Heart left ventricle (tissue), 13 donors: Measurements from ENCODE around the gene ODAM.

Experiments
- CTCF ChIP-seq, 12 donors: fragments of 200-600 bp; sonication (generic) in 4 of 12; IDR thresholded peaks; one replicate each; pipeline versions ENCODE4 v1.5.0 to v1.8.0; 2018 to 2022; ENCODE audit warnings: antibody characterized with exemption in 12 of 12, mild to moderate bottlenecking in 5 of 12
- POLR2A ChIP-seq, 2 donors: fragments of 450-650 bp; IDR thresholded peaks; one replicate each; pipeline ENCODE4 v1.6.1; 2017; ENCODE audit warnings: antibody characterized with exemption in 2 of 2, mild to moderate bottlenecking in 2 of 2, moderate library complexity in 2 of 2
- donor health status: ischemic (EF 13 %, LVEDD 7.1; RV severe dilation, severe dysfunction).
- donor health status: DM: no; HTN: yes; CAD: no.
- donor health status: DM: no; HTN: no; CAD: no.
- donor health status: ischemic (EF 25% LVEDD 6.9; RV normal size, moderate dysfunction).
- donor health status: ischemic (EF 25% LVEDD 5.7; RV mildly dilated, moderate dysfunction).
- donor health status: ischemic (EF 35%, LVEDD 5.7; RV mildly dilated, moderate dysfunction).
- donor health status: nonischemic (EF 11% LVEDD 7.7; RV severe dilation, severe dysfunction).
- donor health status: DM: yes; HTN: yes; CAD: no.
- donor health status: PGD.
- donor health status: ischemic (EF 29% LVEDD 5.4; RV normal size, mild dysfunction).
- donor health status: nonischemic (EF 23%, LVEDD 6.1; RV moderate dilation, normal function).

- no peak for TF ChIP-seq POLR2A (IDR thresholded peaks at IDR 0.05)
- TF ChIP-seq CTCF (IDR thresholded peaks at IDR 0.05): no peak
Observed at GRCh38 chr4:70236125-70236524, 40.6 kb downstream of the ODAM start.
